ENCODE measurements around the gene RDH16.
"Not testable (repeated sequence)": the region's sequence is repeated elsewhere in the genome, so short reads cannot be mapped to it uniquely, and the experiment has no call there.

DNA sequence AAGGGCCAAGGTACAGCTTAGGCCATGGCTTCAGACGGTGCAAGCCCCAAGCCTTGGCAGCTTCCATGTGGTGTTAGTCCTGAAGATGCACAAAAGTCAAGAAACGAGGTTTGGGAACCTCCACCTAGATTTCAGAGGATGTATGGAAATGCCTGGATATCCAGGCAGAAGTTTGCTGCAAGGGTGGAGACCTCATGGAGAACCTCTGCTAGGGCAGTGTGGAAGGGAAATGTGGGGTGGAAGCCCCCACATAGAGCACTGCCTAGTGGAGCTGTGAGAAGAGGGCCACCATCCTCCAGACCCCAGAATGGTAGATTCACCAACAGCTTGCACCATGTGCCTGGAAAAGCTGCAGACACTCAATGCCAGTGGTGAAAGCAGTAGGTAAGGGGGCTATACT is 48.0 kb downstream of the RDH16 start:
- TF ChIP-seq POLR2AphosphoS2 (conservative IDR thresholded peaks at IDR 0.05; ENCODE audit: low read length); RAD21 (conservative IDR thresholded peaks at IDR 0.05 in 1 of 2, IDR thresholded peaks at IDR 0.05 in 1 of 2); CHD2 (IDR thresholded peaks at IDR 0.05; ENCODE audit: low read length, partially characterized antibody); NFE2L2 (conservative IDR thresholded peaks at IDR 0.05; ENCODE audit: low read length); POLR2A (IDR thresholded peaks at IDR 0.05; ENCODE audit: low read length); BHLHE40 (IDR thresholded peaks at IDR 0.05; ENCODE audit: low read depth, low read length); REST (IDR thresholded peaks at IDR 0.05); EP300 (IDR thresholded peaks at IDR 0.05); ELK1 (IDR thresholded peaks at IDR 0.05; ENCODE audit: low read depth, low read length); CEBPB (IDR thresholded peaks at IDR 0.05): not testable (repeated sequence)
- TF ChIP-seq, protein P1, sequence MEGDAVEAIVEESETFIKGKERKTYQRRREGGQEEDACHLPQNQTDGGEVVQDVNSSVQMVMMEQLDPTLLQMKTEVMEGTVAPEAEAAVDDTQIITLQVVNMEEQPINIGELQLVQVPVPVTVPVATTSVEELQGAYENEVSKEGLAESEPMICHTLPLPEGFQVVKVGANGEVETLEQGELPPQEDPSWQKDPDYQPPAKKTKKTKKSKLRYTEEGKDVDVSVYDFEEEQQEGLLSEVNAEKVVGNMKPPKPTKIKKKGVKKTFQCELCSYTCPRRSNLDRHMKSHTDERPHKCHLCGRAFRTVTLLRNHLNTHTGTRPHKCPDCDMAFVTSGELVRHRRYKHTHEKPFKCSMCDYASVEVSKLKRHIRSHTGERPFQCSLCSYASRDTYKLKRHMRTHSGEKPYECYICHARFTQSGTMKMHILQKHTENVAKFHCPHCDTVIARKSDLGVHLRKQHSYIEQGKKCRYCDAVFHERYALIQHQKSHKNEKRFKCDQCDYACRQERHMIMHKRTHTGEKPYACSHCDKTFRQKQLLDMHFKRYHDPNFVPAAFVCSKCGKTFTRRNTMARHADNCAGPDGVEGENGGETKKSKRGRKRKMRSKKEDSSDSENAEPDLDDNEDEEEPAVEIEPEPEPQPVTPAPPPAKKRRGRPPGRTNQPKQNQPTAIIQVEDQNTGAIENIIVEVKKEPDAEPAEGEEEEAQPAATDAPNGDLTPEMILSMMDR (IDR thresholded peaks at IDR 0.05) = not testable (repeated sequence)
- TF ChIP-seq, protein P2, sequence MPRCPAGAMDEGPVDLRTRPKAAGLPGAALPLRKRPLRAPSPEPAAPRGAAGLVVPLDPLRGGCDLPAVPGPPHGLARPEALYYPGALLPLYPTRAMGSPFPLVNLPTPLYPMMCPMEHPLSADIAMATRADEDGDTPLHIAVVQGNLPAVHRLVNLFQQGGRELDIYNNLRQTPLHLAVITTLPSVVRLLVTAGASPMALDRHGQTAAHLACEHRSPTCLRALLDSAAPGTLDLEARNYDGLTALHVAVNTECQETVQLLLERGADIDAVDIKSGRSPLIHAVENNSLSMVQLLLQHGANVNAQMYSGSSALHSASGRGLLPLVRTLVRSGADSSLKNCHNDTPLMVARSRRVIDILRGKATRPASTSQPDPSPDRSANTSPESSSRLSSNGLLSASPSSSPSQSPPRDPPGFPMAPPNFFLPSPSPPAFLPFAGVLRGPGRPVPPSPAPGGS (IDR thresholded peaks at IDR 0.05) = not testable (repeated sequence)
- TF ChIP-seq, protein P3, sequence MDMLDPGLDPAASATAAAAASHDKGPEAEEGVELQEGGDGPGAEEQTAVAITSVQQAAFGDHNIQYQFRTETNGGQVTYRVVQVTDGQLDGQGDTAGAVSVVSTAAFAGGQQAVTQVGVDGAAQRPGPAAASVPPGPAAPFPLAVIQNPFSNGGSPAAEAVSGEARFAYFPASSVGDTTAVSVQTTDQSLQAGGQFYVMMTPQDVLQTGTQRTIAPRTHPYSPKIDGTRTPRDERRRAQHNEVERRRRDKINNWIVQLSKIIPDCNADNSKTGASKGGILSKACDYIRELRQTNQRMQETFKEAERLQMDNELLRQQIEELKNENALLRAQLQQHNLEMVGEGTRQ (IDR thresholded peaks at IDR 0.05) = not testable (repeated sequence)

Data from A549 (cell line).